ENCODE data around the gene ANKDD1A.

- TF ChIP-seq POLR2A (IDR thresholded peaks at IDR 0.05; ENCODE audit: low read depth, low read length) (no peak), POLR2AphosphoS5 (IDR thresholded peaks at IDR 0.05; ENCODE audit: low read depth, low read length) (no peak), TAF1 (IDR thresholded peaks at IDR 0.05; ENCODE audit: borderline replicate concordance, low read depth, low read length) (no peak)
Observed at GRCh38 chr15:64923546-64923945, 11.8 kb downstream of the ANKDD1A start.
